HG02973 (cell line): ENCODE results near the gene RND3.

Source experiments
- ATAC-seq: cut with Tn5 transposase; IDR thresholded peaks from one replicate; pipeline ENCODE4 v1.9.1; 2021; ENCODE audit warnings: moderate library complexity; ENCODE audit not compliant: unreplicated experiment

Gene RND3

DNA sequence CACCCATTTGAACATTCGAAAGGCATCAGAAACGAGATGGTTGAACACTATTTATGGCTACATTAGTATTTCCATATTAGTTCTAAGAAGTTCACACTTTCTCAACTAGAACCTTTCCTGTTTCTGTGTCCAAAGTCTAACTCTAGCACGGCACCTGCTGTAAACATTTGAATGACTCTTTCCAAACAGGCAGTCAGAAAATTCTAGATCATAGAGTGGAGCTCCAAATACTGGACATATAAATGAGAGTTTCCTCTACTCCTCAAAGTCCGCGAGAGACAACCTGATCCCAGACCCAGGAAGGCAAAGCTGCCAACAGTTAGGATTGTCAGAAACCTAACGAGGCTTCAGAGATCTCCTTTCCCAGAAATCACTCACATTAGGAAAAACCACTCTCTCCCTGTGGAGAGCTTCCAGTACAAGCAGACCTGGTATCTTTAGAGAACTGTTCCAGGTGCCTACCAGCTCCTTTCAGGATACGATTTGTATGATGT is 10.6 kb downstream of the RND3 start:
- ATAC-seq = no peak

- no peak for ATAC-seq
Observed at GRCh38 chr2:150476286-150476685, 11.2 kb downstream of the RND3 start.

GRCh38 chr2:150475479-150476250 is 11.8 kb downstream of the RND3 start:
- no peak for ATAC-seq

- ATAC-seq = no peak
Observed at GRCh38 chr2:150474326-150475074, 13.0 kb downstream of the RND3 start.

DNA sequence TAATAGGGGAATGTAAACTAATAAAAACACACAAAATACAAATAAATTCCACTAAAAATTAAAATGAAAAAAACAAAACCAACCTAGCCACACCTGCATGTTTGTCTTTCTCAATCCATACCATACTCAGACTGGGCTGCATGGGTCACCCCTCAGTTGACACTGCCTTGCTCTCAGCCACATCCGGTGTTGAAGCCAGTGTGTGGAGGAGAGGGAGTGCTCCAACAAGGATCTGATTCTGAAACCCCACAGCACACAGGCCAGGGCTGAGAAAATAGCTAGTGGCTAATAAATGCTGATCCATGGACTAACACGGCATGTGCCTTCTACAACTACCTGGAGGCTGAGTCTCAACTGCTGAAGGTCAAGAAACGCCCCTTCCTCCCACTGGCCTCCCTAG is 13.7 kb downstream of the RND3 start:
- ATAC-seq = no peak

- ATAC-seq = no peak
Observed at GRCh38 chr2:150472511-150472899, 15.0 kb downstream of the RND3 start.

GRCh38 chr2:150471813-150472510 is 15.5 kb downstream of the RND3 start:
- no peak for ATAC-seq

GRCh38 chr2:150470435-150470834 is 17.0 kb downstream of the RND3 start:
- ATAC-seq = no peak

GRCh38 chr2:150469706-150470274 is 17.7 kb downstream of the RND3 start:
- no peak for ATAC-seq

- ATAC-seq = no peak
Observed at GRCh38 chr2:150468350-150468960, 19.0 kb downstream of the RND3 start.

DNA sequence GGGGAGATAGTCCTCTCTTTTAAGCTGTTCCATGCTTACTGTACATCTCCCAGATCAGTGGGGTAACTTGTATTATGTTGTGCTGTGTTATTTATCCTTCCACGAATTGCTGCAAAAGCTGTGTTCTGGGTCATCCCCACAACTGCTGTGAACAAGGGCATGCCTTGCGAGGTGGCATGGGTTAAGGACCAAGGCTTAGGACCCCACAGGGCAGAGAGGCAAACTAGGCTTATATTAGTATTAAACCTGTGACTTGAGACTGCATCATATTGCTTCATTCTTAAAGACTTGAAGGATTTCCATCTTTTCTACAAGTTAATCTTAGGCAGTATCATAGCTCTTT is 19.9 kb downstream of the RND3 start:
- no peak for ATAC-seq

DNA sequence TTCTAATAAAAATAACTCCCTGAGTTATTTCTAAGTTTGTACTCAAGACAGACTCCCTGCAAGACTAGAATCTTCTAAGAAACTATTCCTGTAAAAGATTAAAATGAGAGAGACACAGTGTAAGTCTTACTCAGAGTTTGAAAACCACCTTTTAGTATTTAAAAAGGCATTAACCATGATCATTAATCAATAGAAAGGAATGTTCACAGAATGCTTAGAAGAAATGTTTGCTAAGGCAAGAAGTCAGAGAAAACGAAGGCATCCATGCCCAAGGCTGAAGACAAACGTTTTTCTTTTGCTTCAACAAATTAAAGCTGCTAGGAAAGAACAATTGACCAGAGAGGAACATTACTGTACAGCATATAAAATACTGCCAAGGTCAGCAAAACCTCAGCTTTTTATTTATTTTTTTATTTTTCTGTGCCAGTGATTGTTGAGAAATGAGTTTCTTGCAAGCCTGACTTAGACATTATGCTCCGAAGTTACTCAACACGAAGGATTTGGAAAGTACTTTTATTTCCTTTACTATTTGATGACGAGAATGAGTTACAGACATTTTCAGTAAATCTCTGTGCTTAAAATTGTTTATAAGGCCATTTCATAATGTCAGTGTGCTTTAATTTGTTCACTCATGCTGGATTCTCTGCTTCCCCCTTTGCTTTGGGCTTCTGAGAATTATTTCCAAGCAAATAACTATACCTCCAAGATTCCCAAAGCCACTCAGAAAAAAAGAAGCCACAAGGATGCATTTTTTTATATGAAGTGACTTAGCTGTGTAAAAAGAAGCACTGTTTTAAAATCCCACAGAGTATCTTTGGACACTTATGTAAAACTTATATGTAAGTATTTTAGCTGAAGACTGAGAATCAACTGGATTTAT is 20.5 kb downstream of the RND3 start:
- ATAC-seq = no peak

GRCh38 chr2:150465703-150466569 is 21.5 kb downstream of the RND3 start:
- no peak for ATAC-seq

DNA sequence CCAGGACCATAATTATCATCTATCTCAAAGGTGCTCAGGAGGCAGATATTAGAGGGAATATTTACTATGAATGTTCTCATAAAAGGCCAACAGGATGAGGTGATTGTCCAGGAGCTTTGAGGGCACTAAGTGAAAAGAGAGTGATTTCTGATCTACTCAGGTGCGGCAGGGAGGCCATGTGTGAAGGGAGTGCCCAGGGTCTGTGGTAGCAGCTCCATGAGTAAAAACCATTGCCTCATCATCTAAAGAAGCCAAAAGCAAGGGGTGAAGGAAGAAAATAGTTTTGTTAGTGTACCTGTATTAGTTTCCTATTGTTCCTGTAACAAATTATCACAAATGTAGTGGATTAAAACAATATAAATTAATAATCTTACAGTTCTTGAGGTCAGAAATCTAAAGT is 22.5 kb downstream of the RND3 start:
- no peak for ATAC-seq

GRCh38 chr2:150464270-150464669 is 23.2 kb downstream of the RND3 start:
- ATAC-seq = no peak

DNA sequence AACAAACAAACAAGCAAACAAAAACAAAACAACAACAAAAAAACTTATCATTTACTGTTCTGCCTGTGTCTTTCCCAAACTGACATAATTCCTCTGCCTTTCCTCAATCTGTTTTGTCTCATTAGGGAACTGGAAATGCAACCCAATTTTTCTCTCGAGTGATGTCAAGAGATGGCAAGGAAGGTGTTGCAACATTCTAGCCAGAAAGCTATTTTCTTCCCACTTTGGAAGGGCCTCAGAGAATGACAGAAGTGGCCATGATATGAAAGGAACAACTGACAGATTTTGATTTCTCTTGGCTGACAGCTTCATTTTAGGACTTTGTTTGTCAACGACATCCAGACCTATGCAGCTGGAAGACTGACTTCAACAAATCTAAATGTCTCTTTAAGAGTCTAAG is 24.7 kb downstream of the RND3 start:
- no peak for ATAC-seq

DNA sequence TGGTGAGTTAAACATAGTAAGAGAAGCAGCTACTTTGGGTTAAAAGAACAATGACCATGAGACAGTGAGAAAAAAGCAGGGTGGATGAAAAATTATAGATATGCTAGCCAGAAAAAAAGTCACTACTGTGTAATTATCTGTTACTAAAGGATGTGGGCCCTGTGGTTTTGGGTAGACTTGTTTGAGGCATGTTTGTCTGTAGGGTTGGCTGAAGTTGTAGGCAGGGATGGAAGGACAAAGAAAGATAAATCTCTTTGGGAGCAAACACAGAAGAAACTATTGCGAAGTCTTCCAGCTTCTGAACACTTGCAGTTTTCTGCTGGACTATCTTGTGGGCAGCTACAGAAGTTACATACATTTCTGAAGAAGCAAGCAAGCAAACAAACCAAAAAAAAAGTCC is 28.2 kb downstream of the RND3 start:
- no peak for ATAC-seq

DNA sequence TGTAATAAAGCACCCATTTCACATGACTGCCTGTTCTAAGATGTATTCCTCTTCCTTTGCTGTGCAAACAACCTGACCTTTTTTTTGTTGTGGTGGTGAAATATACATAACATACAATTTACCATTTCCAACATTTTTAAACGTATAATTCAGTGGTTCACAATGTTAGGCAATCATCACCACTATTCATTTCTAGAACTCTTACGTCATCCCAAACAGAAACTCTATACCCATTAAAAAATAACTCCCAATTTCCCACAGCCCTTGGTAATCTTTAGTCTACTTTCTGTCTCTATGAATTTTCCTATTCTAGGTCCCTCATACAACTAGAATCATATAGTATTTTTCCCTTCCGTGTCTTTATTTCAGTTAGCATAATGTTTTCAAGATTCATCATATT is 36.7 kb downstream of the RND3 start:
- no peak for ATAC-seq

GRCh38 chr2:150449856-150450255 is 37.6 kb downstream of the RND3 start:
- no peak for ATAC-seq
